Suprapubic skin (tissue), 3 donors: ENCODE measurements around the gene AMOTL1.

Experiments used
- POLR2A ChIP-seq, 2 donors: fragments of 450-650 bp; IDR thresholded peaks; one replicate each; pipeline ENCODE4 v1.6.1; 2017; ENCODE audit warnings: antibody characterized with exemption in 2 of 2, mild to moderate bottlenecking in 2 of 2, moderate library complexity in 2 of 2
- TF ChIP-seq, protein P1 (sequence below), 2 donors: fragments of 200-600 bp in 1 of 2; fragments of 450-650 bp in 1 of 2; sonication (generic) in 1 of 2; IDR thresholded peaks; one replicate each; pipeline ENCODE4 v1.5.1; 2016 to 2019; ENCODE audit warnings: antibody characterized with exemption in 2 of 2, mild to moderate bottlenecking in 1 of 2, moderate library complexity in 1 of 2

DNA sequence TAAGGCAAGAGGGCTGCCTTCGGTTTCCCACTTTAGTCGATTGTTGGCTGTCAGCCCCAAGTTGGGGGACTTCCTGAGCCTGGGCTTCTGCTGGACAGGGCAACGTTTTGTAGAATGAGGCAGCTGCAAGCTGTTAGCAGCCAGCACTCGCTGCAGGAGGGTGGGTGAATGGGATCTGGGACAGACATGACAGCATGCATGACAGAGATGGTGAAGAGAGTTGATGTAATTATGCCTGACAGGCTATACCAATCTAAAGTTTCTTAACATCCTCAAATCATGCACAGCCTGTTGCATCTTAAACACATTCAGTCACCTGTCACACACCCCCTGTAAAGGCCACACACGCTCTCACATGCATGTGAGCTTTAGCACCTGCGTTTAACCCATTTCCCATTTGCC, 156.0 kb downstream of the AMOTL1 start:
- TF ChIP-seq POLR2A (IDR thresholded peaks at IDR 0.05): no peak
- TF ChIP-seq, protein P1, sequence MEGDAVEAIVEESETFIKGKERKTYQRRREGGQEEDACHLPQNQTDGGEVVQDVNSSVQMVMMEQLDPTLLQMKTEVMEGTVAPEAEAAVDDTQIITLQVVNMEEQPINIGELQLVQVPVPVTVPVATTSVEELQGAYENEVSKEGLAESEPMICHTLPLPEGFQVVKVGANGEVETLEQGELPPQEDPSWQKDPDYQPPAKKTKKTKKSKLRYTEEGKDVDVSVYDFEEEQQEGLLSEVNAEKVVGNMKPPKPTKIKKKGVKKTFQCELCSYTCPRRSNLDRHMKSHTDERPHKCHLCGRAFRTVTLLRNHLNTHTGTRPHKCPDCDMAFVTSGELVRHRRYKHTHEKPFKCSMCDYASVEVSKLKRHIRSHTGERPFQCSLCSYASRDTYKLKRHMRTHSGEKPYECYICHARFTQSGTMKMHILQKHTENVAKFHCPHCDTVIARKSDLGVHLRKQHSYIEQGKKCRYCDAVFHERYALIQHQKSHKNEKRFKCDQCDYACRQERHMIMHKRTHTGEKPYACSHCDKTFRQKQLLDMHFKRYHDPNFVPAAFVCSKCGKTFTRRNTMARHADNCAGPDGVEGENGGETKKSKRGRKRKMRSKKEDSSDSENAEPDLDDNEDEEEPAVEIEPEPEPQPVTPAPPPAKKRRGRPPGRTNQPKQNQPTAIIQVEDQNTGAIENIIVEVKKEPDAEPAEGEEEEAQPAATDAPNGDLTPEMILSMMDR (IDR thresholded peaks at IDR 0.05): no peak
